Measurements from ENCODE around the gene SLC9A5. TPM values are rescaled to one million over a fixed set of nuclear protein-coding genes. Genes with fewer than 3 reads are reported as not detected.

SLC9A5 gene
- total RNA-seq, 3 donors from 2014 or later = 1.7 to 2.6 (median 1.9) TPM

DNA sequence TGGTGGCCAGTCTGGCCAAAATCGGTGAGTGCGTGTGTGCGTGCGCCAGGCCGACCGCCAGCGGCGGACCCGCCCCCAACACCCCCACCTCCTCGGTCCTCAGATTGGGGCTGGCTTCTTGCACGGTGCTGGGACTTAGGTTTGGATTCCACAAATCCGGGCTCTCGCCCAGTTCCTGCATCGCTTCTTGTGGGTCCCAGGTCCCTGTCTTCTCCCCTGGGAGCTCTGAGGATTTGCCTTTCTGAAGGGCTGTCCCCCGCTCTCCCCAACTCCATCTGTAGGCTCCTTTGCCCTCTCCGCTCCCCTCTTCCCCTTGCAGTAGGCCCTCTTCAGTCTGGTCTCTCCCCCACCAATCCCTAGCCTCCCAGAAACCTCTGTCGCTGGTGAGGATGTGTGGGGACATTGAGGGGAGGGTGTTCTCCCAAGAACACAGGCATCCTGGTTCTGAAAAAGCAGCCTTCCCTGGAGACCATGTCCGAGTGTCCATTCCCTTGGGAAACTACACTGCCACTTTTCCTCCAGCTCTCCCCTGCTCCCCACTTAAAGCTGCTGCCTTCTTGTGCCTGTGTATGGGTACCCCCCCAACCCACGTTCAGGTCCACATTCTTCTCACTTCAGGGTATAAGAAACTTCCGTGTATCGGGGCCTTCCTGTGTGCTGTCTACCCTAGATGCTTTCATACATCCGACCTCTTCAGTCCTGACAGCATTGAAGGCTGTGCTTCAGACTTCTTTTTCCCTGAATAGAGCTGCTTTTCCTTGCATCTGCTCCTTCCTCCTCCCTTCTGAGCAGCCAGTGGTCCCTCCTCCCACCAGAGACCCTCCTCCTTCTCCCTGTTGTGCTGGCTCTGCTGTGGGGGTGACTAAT lies 632 bp downstream of the SLC9A5 start:
- intact Hi-C loops (cut with DNase I, micrococcal nuclease) = loop anchor here in 1 of 2 donors (5.0 kb wide), 1 partner anchor 228 kb away; no protein-coding TSS in a partner anchor
- Histone ChIP-seq H3K4me1 (ENCODE audit: low read depth) (peaks cover 35% of the 10 kb centered on the region), H3K36me3 (ENCODE audit: low read depth) (no peaks in the 10 kb centered on the region), H3K4me3 (no peak overlapping the region), H3K9me3 (no peaks in the 10 kb centered on the region)
- no peak for ATAC-seq
- no peak for TF ChIP-seq CTCF (IDR thresholded peaks at IDR 0.05)
- DNase-seq = peak in 2 of 3 donors; percentile 33 to 59

- H3K4me1 ChIP-seq (ENCODE audit: low read depth) = peaks cover 29% of the 10 kb centered on the region
- no peaks in the 10 kb centered on the region for H3K36me3 ChIP-seq (ENCODE audit: low read depth)
- intact Hi-C loops (cut with DNase I, micrococcal nuclease) = no loop called here
- no peak overlapping the region for H3K4me3 ChIP-seq
- no peak for TF ChIP-seq CTCF (IDR thresholded peaks at IDR 0.05)
- DNase-seq = peak in 1 of 3 donors; percentile 11
- ATAC-seq = no peak
- no peaks in the 10 kb centered on the region for H3K9me3 ChIP-seq
These were observed 1.2 kb downstream of the SLC9A5 start for GRCh38 chr16:67250045-67250327.

DNA sequence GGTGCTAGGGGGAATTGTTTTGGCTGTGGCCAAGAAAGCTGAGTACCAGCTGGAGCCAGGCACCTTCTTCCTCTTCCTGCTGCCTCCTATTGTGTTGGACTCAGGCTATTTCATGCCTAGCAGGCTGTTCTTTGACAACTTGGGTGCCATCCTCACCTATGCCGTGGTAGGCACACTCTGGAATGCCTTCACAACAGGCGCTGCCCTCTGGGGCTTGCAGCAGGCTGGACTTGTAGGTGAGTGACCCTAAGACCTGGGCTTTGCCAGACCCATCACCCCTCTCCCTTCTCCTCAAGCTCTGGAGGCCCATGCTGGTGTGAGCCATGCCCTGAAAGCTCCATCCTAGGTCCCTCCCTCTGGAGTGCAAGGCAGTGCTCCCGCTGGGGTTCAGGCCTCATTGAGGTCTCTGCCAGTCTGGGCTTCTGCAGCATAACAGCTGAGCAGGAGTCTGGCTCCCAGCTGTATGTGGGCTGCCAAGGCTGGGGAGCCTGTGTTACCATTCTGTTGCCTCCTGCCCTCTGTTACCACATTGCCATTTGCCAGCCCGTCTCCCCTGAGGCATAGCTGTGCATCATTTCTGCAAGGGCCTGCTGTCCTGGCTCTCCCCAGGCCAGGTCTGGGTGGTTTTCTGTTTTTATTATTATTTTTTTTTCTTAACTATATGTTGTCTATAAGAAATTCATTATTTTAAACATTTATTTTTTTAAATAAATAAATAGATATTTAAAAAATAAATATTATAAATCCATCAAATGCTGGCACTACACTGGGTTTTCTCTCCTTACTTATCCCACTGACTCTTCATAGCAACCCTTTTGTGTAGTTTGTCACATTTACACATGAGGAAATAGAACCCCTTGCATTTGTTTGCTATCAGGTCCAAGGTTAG lies 4.1 kb downstream of the SLC9A5 start:
- intact Hi-C loops (cut with DNase I, micrococcal nuclease) = no loop called here
- no peak for TF ChIP-seq CTCF (IDR thresholded peaks at IDR 0.05)
- DNase-seq (peak in 2 of 3 donors; percentile 6 to 20), ATAC-seq (no peak)
- Histone ChIP-seq H3K4me3 (no peak overlapping the region), H3K9me3 (no peaks in the 10 kb centered on the region), H3K36me3 (ENCODE audit: low read depth) (no peaks in the 10 kb centered on the region), H3K4me1 (ENCODE audit: low read depth) (peaks cover 14% of the 10 kb centered on the region)

GRCh38 chr16:67254801-67255552 lies 6.2 kb downstream of the SLC9A5 start:
- ATAC-seq (peak; percentile 46), DNase-seq (peak in 2 of 3 donors; percentile 25 to 29)
- no peaks in the 10 kb centered on the region for H3K4me1 ChIP-seq (ENCODE audit: low read depth)
- no peaks in the 10 kb centered on the region for H3K36me3 ChIP-seq (ENCODE audit: low read depth)
- no peak overlapping the region for H3K4me3 ChIP-seq
- TF ChIP-seq CTCF (IDR thresholded peaks at IDR 0.05) = no peak
- H3K9me3 ChIP-seq = no peaks in the 10 kb centered on the region
- intact Hi-C loops (cut with DNase I, micrococcal nuclease) = no loop called here

GRCh38 chr16:67255553-67256221 lies 6.9 kb downstream of the SLC9A5 start:
- Histone ChIP-seq H3K36me3 (ENCODE audit: low read depth) (no peaks in the 10 kb centered on the region), H3K4me1 (ENCODE audit: low read depth) (no peaks in the 10 kb centered on the region), H3K9me3 (no peaks in the 10 kb centered on the region), H3K4me3 (no peak overlapping the region)
- DNase-seq (peak in 2 of 3 donors; percentile 14 to 44), ATAC-seq (no peak)
- intact Hi-C loops (cut with DNase I, micrococcal nuclease) = no loop called here
- TF ChIP-seq CTCF (IDR thresholded peaks at IDR 0.05) = no peak

All from mucosa of descending colon (tissue), 3 donors.